CD1c-positive myeloid dendritic cell (primary cell): ENCODE results near the gene TSNAX.

Source experiments
- DNase-seq: peaks from one replicate; pipeline ENCODE4 v3.0.0-alpha.2; 2016; ENCODE audit errors: extremely low spot score

The TSNAX gene

DNA sequence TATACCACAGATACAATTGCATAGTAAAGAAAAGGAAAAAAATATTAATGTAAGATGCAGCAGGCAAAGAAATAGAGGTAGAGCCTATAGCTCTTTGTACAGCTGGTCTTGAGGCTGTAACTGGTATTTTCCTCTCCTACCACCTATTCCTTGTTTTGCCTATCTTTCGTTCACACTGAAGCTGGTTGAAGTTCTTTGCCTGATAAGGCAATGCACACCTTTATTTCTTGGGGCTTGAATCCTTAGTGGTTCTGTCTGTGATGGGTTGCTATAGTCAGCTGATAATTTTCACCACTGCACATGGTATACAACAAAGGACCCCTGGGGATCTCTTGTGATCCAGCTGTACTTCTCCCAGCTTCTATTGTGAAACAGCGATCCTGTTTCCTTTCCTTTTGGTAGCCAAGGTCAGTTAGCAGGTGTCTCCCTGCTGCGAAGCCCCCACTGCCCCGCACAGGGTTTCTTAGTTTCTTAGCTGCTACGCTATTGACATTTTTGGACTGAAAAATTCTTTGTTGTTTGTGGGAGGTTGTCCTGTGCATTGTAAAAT, 9.9 kb upstream of the TSNAX start:
- DNase-seq, result no peak

DNA sequence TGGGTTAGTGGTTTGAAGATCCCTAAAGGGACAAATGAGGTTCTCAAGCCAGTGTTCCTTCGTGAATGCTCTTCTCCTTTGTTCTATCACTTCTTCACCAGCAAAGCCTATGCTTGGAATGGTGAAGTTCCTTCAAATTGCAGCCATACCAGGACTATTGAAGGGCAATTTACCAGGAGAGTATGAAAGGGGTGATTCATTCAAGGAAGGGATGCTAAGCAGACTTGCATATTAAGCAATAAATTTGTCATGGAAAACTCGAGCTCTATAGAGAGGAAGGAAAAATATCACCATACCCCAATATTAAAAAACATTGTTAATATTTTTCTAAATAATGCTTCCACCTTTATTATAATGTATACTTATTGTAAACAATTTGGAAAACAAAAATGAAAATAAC, 9.3 kb upstream of the TSNAX start:
- no peak for DNase-seq

GRCh38 chr1:231522038-231522437, 6.4 kb upstream of the TSNAX start:
- DNase-seq, result no peak

- DNase-seq, result no peak
Observed at GRCh38 chr1:231522931-231523642, 5.4 kb upstream of the TSNAX start.

- DNase-seq, result peak; percentile 54
Observed at GRCh38 chr1:231523816-231524215, 4.7 kb upstream of the TSNAX start.

DNA sequence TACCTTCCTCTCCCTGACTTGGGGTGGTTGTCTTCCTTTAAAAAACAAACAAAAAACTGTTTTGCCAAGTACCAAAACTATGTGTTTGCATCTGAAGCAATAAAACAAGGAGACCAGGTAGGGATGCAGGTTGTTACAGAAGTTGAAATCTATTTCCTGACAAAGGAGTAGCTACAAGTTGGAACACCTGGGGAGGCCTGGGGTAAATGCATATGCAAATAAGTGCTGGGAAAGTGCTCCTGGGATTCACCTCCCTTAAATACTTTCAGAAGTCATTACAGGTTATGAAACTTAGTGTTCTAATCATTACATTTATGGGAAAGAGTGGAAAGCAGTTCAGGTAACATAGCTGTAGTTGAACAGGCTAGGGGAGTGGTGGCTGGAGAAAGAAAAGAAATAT, 1.9 kb upstream of the TSNAX start:
- DNase-seq, result no peak

GRCh38 chr1:231527586-231528171, 790 bp upstream of the TSNAX start:
- DNase-seq, result no peak

DNA sequence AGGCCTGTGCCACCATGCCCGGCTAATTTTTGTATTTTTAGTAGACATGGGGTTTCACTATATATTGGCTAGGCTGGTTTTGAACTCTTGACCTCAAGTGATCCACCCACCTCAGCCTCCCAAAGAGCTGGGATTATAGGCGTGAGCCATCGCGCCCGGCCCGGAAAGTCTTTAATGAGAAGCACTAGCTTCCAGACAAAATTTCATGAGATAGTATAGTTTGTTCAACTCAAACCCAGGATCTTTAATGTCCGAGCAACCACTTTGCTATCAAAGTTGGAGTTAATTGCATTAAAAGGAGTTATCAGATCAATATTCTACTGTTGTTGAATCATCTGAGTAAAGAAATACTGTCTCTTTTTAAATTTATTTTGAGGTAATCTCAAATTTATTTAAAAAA, 4.8 kb downstream of the TSNAX start:
- DNase-seq, result no peak

GRCh38 chr1:231534703-231535159, 6.3 kb downstream of the TSNAX start:
- no peak for DNase-seq

DNA sequence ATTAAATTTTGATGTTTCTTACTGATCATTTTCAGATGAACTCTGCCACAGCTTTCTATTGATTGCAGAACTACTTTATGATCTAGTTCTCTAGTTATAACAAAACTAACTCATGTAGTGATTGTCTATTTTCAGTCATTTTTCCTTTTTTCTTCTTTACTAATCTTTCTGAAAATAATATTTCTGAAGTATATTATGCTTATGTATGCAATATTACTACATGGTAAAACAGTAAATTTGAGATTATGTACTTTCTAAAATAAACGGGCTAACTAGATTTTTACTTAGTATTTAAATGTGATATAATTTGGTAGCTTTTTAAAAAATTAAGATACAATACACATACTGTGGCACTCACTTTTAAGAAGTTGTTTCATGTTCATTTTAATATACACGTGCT, 7.6 kb downstream of the TSNAX start:
- no peak for DNase-seq

DNA sequence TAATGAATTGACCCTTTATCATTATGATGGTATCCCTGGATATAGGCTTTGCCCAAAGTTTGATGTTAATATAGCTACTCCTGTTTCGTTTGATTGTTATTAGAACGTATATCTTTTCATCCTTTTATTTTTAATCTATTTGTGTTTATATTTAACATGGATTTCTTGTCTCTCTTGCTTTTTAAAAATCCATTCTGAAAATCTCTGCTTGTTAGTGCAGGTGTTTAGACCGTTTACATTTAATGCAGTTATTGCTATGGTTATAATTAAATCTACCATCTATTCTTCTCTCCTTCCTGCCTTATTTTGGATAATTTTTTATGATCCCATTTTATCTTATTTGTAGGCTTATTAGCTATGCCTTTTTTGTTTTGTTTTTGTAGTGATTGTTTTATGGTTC, 12.4 kb downstream of the TSNAX start:
- DNase-seq, result no peak

DNA sequence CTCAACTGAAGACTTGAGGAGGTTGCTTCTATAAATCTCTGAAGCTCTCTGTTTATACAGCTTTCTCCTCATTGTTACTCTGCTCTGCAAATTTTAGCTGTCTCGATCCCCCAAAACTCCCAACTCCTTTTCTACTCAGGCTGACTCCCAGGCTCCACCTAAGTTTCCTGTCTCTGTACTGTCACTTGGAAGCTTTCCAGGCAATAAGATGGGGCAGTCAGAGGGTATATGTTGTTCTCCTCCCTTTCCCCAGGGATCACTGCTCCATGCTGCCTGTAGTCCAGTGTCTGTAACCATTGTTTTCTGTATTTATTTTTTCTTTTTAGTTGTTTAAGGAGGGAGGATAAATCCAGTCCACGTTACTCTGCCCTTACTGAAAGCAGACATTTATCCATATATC, 13.4 kb downstream of the TSNAX start:
- DNase-seq, result no peak

DNA sequence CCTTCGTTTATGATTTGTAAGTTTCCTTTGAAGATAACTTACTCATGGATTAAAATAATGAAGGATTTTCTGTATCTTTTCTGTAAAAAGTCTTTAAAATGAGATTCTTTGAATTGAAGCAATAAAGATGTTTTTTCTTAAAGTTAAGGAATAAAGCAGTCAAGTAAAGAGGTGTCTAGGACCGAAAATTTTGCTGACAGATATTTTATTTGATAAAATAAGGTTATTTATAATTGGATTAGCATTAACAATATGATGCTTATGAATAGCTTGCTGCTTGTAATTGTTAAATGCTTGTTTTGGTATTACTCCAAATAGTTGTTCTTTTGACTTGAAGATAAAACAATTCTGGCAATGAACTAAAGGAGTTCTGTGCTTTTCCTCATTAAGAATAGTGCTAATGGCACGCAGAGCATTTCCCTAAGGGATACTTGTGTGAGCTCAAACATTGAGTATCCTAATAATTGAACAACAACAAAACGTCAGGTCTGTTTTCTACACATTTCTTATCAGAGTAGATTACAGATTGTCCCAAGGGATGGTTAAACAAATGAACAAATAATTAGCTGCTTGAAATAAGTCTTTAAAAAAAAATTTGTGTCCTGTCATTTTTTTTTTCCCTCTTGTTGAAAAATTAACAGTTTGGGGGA, 16.6 kb downstream of the TSNAX start:
- DNase-seq, result no peak

GRCh38 chr1:231546693-231547092, 18.2 kb downstream of the TSNAX start:
- no peak for DNase-seq

- DNase-seq, result no peak
Observed at GRCh38 chr1:231549733-231550447, 21.4 kb downstream of the TSNAX start.

DNA sequence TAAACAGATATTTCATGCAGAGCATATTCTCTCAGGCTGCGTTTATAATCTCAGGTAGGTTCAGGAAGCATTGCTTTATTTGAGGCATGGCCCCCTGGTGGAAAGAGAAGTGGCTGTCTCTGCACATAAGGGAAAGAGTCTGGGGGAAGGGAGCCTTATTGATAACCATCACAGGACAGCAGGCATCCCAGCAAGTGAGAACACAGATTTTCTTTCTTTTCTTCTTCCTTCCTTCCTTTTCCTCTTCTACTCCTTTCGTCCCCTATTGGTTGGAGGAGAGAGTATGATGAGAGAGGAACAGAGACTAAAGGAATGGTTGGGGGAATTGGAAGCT, 21.9 kb downstream of the TSNAX start:
- DNase-seq, result no peak

DNA sequence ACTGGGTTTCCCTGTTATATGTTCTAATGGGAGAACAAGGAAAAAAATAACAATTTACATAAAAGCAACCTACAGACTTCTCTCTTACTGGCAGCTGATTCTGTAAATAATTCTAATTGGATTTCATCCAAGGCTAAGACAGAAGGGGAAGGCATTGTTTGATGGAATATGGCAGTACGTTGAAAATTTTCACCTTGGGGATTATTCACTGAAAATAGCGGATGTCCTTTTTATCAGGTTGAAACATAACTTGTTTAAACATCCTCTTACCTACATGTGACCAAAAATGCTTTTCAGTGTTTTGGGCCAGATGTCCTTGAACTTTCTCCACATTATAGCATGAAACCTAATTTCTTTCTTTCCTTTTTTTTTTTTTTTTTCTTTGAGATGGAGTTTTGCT, 24.9 kb downstream of the TSNAX start:
- no peak for DNase-seq

- DNase-seq, result no peak
Observed at GRCh38 chr1:231554969-231555368, 26.5 kb downstream of the TSNAX start.

GRCh38 chr1:231557411-231557810, 28.9 kb downstream of the TSNAX start:
- no peak for DNase-seq

GRCh38 chr1:231557898-231558707, 29.6 kb downstream of the TSNAX start:
- no peak for DNase-seq

- no peak for DNase-seq
Observed at GRCh38 chr1:231558708-231559185, 30.3 kb downstream of the TSNAX start.
